GM19438 (cell line): ENCODE results near the gene VSIG1.

ENCODE experiments used
- ATAC-seq: cut with Tn5 transposase; IDR thresholded peaks from one replicate; pipeline ENCODE4 v1.9.1; 2021; ENCODE audit warnings: low read depth; ENCODE audit not compliant: unreplicated experiment

The VSIG1 gene

DNA sequence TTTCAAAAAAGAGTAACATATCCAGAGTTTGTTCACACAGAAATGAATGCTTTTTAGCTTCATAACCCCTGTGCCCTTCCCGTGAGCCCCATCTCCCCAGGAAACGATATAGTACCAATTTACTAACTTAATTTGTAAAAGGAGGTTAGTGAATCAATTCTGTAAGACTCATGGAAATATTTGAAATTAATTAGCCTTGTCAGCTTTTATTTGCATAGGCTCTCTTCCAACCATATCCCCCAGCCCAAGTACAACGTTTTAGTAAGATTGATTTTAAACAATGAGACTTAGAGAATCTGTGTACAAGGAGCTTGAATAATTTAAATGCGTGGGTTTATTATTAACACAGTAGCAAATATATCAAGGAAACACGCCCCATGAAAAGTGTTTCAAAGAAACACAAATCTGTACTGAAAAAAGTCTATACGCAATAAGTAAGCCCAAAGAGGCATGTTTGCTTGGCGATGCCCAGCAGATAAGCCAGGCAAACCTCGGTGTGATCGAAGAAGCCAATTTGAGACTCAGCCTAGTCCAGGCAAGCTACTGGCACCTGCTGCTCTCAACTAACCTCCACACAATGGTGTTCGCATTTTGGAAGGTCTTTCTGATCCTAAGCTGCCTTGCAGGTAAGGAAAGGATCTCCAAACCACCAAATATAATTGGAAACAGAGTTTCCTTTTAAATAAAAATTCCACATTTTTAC, at the start of gene VSIG1:
TSS of gene VSIG1 (plus strand) at position 512 of the 703 bp plus-strand sequence. CDS start at position 578, 66 bp downstream.
- no peak for ATAC-seq

DNA sequence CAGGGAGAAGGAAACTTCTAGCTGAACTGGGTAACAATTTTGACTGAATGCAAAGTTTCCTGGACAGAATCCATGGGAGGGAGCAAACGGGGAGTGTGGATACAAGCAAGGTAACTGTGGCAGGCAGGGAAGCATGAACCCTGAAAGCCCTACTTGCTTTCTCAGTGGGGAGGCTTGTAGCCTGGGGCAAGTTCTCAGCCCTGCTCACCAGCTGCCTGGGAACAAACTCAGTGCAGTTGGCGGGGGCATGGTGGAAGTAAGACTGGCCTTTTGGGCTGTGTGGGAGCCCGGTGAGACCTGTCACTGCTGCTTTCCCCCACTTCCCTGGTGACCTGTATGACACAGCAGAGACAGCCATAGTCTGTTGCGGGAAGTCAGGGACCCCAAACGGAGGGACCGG, 48.7 kb upstream of the VSIG1 start:
- ATAC-seq: no peak

DNA sequence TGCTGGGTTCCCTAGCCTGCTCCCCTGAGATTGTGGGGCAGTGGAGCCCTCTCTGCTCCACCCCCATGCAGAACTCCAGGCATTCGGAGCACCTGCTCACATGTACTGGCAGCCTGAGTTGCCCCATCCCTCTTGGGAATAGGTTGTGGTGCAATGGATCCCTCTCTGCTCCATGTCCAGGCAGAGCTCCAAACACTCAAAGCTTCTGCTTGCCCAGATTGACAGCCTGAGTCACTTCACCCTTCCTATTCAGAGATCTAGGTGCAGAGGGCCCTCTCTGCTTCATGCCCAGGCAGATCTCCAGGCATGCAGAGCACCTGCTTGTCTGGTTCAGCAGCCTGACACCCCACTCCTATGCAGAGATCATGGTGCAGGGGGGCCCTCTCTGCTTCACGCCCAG, 44.1 kb upstream of the VSIG1 start:
- peak; percentile 35 for ATAC-seq

DNA sequence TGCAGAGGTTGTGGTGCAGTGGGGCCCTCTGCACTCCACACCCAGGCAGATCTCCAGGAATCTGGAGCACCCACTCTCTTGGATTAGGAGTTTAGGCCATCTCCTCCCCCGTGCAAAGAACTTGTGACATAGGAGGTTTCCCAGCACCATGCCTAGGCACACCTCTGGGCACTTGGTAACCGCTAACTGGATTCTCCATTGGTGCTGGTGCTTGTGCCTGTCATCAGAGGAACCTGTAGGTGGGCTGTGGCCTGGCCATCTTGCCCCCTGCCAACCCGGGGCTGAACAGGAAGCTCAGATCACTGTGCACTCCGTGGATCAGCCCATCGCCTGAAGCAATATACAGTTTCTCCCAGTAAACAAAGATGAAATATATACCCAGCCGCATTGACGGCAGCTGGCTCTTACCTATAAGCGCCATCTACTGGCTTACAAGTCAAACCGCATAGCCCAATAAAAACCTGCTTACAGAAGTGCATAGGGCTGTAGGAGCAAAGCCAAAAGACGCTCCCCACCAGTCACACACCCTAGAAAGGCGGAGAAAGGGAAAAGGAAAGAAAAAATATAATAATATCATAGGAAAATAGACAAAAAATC, 43.5 kb upstream of the VSIG1 start:
- peak; percentile 95 for ATAC-seq

- ATAC-seq: no peak
These were observed 26.0 kb upstream of the VSIG1 start for GRCh38 chrX:108018656-108019381.

GRCh38 chrX:108019382-108019875, 25.4 kb upstream of the VSIG1 start:
- ATAC-seq: no peak

DNA sequence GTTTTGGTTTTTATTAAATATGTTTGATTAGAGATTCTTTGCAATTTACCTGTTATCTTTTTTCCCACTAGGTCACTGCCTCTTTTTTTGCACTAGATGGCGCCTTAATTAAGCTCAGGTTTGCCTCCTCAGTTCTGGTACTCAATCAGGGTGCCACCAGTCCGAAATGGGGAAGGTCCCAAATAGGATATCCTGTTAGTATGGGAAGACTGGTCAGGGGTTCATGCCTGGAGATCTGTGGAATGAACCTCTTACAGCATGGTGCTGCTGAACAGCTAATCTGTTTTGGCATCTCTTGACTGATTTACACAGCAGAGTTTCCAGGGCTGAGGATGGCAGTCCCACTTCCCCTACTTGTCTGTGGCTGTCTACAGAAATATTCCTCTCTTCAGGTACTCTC, 24.2 kb upstream of the VSIG1 start:
- no peak for ATAC-seq

DNA sequence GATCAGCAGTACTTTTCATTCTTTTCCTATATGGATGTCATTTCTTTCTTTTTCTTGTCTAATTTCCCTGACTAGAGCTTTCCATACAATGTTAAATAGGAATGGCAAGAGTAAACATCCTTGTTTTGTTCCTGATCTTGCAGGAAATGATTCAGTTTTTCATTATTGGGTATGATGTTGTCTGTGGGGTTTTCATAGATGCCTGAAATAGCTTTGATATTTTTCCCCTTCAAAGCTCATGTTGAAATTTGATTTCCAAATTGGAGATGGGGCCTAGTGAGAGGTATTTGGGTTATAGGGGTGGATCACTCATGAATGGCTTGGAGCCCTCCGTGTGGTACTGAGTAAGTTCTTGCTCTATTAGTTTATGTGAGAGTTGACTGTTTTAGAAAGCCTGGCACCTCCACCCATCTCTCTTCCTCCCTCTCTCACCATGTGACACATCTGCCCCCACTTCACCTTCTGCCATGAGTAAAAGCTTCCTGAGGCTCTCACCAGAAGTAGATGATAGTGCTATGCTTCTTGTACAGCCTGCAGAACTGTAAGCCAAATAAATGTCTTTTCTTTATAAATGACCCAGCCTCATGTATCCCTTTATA, 22.3 kb upstream of the VSIG1 start:
- no peak for ATAC-seq

GRCh38 chrX:108025376-108025775, 19.5 kb upstream of the VSIG1 start:
- ATAC-seq: no peak

DNA sequence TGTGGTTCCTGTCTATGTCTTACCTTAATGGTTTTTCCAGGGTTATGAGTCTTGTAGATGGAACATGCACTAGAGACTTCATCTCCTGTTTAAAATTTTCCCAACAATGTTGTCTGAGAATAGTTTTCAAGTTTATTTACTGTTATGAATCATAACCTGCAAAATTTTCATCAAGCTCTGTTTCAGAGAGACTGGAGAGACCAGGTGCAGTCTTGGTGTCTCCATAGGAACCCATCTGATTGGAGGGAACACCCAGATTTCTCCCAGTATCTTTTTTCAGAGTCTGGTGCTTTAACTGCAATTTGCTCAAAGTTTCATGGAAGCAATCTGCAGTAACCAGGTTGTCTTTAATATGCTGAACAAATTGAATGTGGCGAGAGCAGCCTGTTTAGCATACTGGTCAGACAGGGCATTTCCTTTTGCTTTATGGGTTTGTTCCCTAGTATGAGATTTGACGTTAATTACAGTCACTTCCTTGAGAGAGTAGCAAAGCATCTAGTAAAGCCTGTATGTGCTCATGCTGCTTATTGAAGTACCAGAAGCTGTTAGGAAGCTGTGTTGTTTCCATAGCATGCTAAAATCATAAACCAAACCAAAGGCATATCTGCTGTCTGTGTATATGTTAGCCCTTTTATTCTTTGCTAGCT, 18.8 kb upstream of the VSIG1 start:
- no peak for ATAC-seq

DNA sequence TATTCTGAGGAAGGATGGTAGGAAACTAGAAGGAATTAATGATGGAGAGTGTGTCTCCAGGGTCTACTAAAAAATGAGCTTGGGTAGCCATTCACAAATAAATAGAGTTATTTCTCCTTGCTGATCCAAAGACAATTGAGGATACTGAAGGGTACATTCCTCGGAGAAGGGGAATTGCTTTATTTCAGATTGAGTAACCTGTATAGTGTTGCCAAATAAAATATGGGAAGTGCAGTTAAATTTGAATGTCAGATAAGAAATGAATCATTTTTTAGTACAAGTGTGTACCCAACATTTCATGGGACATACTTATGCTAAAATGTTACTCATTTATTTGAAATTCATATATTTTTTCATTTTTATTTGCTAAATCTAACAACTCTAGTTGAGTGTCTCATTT, 16.0 kb upstream of the VSIG1 start:
- ATAC-seq: no peak

- ATAC-seq: no peak
These were observed 14.7 kb upstream of the VSIG1 start for GRCh38 chrX:108029928-108030711.

- no peak for ATAC-seq
These were observed 11.9 kb upstream of the VSIG1 start for GRCh38 chrX:108032944-108033343.

- no peak for ATAC-seq
These were observed 11.0 kb upstream of the VSIG1 start for GRCh38 chrX:108033890-108034289.

DNA sequence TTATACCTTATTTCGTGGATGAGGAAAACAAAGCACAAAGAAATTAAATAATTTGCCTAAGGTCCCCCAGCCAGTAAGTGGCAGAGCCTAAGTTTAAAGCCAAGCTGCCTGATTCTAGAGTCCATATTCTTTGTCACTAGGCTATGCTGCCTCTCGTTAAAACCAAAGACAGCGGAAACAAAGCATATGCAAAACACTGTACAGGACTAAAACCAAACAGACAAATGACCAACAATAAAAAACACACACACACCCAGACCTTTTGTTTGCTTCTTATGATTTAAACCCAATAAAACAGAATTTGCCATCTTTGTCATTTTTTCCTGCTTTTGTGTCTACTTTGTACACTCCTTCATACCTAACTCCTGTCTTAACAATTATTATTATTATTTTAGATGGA, 10.1 kb upstream of the VSIG1 start:
- ATAC-seq: no peak

DNA sequence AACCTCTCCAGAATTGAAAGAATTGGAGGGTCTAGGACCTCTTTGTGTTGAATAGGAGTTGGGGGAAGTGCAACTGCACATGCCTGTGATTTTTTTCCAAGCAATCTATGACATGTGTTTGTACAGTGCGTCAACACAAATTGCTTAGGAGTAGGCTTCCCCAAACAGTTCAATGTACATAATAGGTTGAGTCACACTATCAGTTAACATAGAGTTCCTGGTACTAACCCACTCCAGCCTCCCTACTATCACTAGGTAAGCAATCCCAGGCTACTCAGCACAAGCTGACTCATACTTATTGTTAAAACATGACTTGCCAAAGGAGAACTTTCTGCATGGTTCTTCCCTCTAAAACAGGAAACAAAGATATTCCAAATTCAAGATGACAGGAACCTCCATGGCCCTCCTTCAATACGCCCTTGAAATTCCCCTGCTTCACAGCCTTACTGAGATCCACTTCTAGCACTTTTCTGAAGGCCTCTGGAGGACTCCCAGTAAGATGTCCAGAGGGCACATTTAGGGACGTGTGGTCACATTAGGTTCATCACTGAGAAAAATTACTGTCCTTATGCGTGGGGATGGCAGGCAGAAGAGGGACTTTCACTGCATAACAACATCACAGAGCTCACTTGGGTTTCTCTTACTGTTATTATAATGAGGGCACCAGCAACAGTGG, 8.4 kb upstream of the VSIG1 start:
- ATAC-seq: no peak

GRCh38 chrX:108049649-108050048, 4.8 kb downstream of the VSIG1 start:
- no peak for ATAC-seq

DNA sequence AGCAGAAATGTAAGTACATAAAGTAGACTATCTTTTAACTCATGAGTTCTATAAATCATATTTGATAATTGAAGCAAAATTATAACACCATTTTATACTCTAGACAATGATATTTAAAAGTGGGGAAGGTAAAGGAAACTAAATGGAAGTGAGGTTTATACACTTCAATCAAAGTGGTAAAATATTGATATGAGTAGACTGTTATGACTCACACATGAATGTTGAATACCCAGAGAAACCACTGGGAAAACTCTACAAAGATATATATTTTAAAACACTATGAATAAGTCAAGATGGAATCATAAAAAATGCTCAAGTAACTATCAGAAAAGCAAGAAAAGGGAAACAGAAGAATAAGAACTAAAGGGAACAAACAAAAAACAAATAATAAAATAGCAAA, 8.4 kb downstream of the VSIG1 start:
- ATAC-seq: no peak

GRCh38 chrX:108055546-108055945, 10.7 kb downstream of the VSIG1 start:
- no peak for ATAC-seq
